ENCODE measurements around the gene USP3. TPM values are rescaled to one million over a fixed set of nuclear protein-coding genes. Genes with fewer than 3 reads are reported as not detected.

The USP3 gene
- total and polyA plus RNA-seq, 9 of the 15 experiments (the other 6 are each of a cell fraction or from before 2014, with no cell fraction given): 17.3 to 54.3 (median 34.8) TPM

GRCh38 chr15:63503739-63504246 is 600 bp upstream of the USP3 start (continued):
- TF ChIP-seq SRSF9 (IDR thresholded peaks at IDR 0.05; ENCODE audit: borderline replicate concordance, low read depth, low read length) (no peak), HMBOX1 (IDR thresholded peaks at IDR 0.05) (peak; percentile 64), HMG20A (CRISPR knock-in tag; conservative IDR thresholded peaks at IDR 0.05) (no peak), POLR2B (IDR thresholded peaks at IDR 0.05; ENCODE audit: low read depth, partially characterized antibody) (no peak), ATF3 (IDR thresholded peaks at IDR 0.05) (peak; percentile 83), ATF3 (CRISPR knock-in tag; conservative IDR thresholded peaks at IDR 0.05) (no peak), ZNF384 (IDR thresholded peaks at IDR 0.05; ENCODE audit: low read depth, low read length) (no peak), ZNF586 (CRISPR knock-in tag; conservative IDR thresholded peaks at IDR 0.05) (no peak), TAF15 (IDR thresholded peaks at IDR 0.05; ENCODE audit: low read depth, low read length) (no peak), KLF1 (tag; IDR thresholded peaks at IDR 0.05) (0 out of 2 replicates have a peak, but pooled peaks have one; percentile 20), TBP (optimal IDR thresholded peaks at IDR 0.05; ENCODE audit: low read depth, low read length) (no peak), BCL6 (CRISPR knock-in tag; IDR thresholded peaks at IDR 0.05) (no peak), CBFA2T3 (IDR thresholded peaks at IDR 0.05) (peak; percentile 77), NBN (IDR thresholded peaks at IDR 0.05; ENCODE audit: low read depth) (no peak), TARDBP (IDR thresholded peaks at IDR 0.05) (0 out of 2 replicates have a peak, but pooled peaks have one; percentile 11), KDM2B (CRISPR knock-in tag; IDR thresholded peaks at IDR 0.05) (0 out of 2 replicates have a peak, but pooled peaks have one; percentile 14), THRA (IDR thresholded peaks at IDR 0.05) (0 out of 2 replicates have a peak, but pooled peaks have one; percentile 0), UBTF (IDR thresholded peaks at IDR 0.05; ENCODE audit: borderline replicate concordance in 1 of 2, low read depth in 2 of 2, low read length in 2 of 2) (0 out of 4 replicates have a peak, but pooled peaks of 1 of the 2 experiments have one; percentile 2), CCNT2 (IDR thresholded peaks at IDR 0.05; ENCODE audit: borderline replicate concordance, extremely low read depth, insufficient read length, low read depth, low read length) (peak; percentile 59), CXXC5 (CRISPR knock-in tag; IDR thresholded peaks at IDR 0.05) (peak; percentile 72), ZBTB9 (CRISPR knock-in tag; IDR thresholded peaks at IDR 0.05) (peak; percentile 82; the same call in 1 of the 2 replicates), ZNF445 (CRISPR knock-in tag; IDR thresholded peaks at IDR 0.05; ENCODE audit: low read depth) (no peak), EP300 (IDR thresholded peaks at IDR 0.05; ENCODE audit: low read length) (peak; percentile 68; the same call in 1 of the 2 replicates), HMG20B (CRISPR knock-in tag; IDR thresholded peaks at IDR 0.05) (0 out of 2 replicates have a peak, but pooled peaks have one; percentile 81)

Data from K562 (cell line).